ENCODE data around the gene CFAP46. TPM values are rescaled to one million over a fixed set of nuclear protein-coding genes. Genes with fewer than 3 reads are reported as not detected.

Gene CFAP46
- total and polyA plus RNA-seq, 2 experiments from 2014 or later, result 3.1 to 5.4 TPM

GRCh38 chr10:132960071-132960472, 17.7 kb upstream of the CFAP46 start:
- Mint-ChIP-seq H3K27ac (no peak overlapping the region), H3K36me3 (ENCODE audit: low read depth) (no peaks in the 10 kb centered on the region), H3K27me3 (ENCODE audit: insufficient read depth, low read depth, poor library complexity) (peaks cover 12% of the 10 kb centered on the region), H3K4me3 (no peak overlapping the region), H3K4me1 (peaks cover 15% of the 10 kb centered on the region), H3K9me3 (no peaks in the 10 kb centered on the region)
- Histone ChIP-seq H4K20me1 (replicated peaks; ENCODE audit: insufficient read depth) (no peaks in the 10 kb centered on the region), H2AFZ (no peak overlapping the region), H3F3A (replicated peaks; ENCODE audit: low read depth) (no peaks in the 10 kb centered on the region), H3K4me2 (no peak overlapping the region), H3K27ac (ENCODE audit: low read depth) (no peak overlapping the region), H3K4me1 (ENCODE audit: insufficient read depth) (peaks cover 4% of the 10 kb centered on the region; the same call in 1 of the 2 replicates), H3K4me3 (no peak overlapping the region), H3K27me3 (ENCODE audit: insufficient read depth) (no peaks in the 10 kb centered on the region), H3K9me2 (ENCODE audit: insufficient read depth) (no peaks in the 10 kb centered on the region), H3K79me2 (replicated peaks; ENCODE audit: insufficient read depth) (no peaks in the 10 kb centered on the region), H3K36me3 (ENCODE audit: insufficient read depth) (no peaks in the 10 kb centered on the region)
- TF ChIP-seq CTCF (conservative IDR thresholded peaks at IDR 0.05; ENCODE audit: low read depth in 2 of 2) (no peak), JUNB (IDR thresholded peaks at IDR 0.05; ENCODE audit: unreplicated experiment) (no peak), NANOG (IDR thresholded peaks at IDR 0.05; ENCODE audit: borderline replicate concordance) (no peak), ZNF114 (CRISPR knock-in tag; IDR thresholded peaks at IDR 0.05) (no peak), EZH2 (IDR thresholded peaks at IDR 0.05; ENCODE audit: low read depth, unreplicated experiment) (no peak), CREB1 (CRISPR knock-in tag; IDR thresholded peaks at IDR 0.05; ENCODE audit: low read depth) (no peak), ETS1 (IDR thresholded peaks at IDR 0.05) (no peak), ZNF331 (CRISPR knock-in tag; IDR thresholded peaks at IDR 0.05; ENCODE audit: low read depth) (no peak), POLR2AphosphoS5 (IDR thresholded peaks at IDR 0.05; ENCODE audit: low read depth) (no peak)
- DNase-seq (ENCODE audit: low spot score) (no peak), ATAC-seq (no peak)

GRCh38 chr10:132959559-132959961, 17.2 kb upstream of the CFAP46 start:
- Histone ChIP-seq H3K79me2 (replicated peaks; ENCODE audit: insufficient read depth) (no peaks in the 10 kb centered on the region), H3K4me1 (ENCODE audit: insufficient read depth) (peaks cover 4% of the 10 kb centered on the region; the same call in 1 of the 2 replicates), H4K20me1 (replicated peaks; ENCODE audit: insufficient read depth) (no peaks in the 10 kb centered on the region)

More at GRCh38 chr10:132959559-132959961, 17.2 kb upstream of the CFAP46 start:
- no peak for ATAC-seq
- Mint-ChIP-seq H3K9me3 (no peaks in the 10 kb centered on the region), H3K27ac (no peak overlapping the region), H3K36me3 (ENCODE audit: low read depth) (no peaks in the 10 kb centered on the region), H3K4me3 (no peak overlapping the region), H3K27me3 (ENCODE audit: insufficient read depth, low read depth, poor library complexity) (peaks cover 14% of the 10 kb centered on the region), H3K4me1 (peaks cover 15% of the 10 kb centered on the region)
- Histone ChIP-seq H3K4me2 (no peak overlapping the region), H3K36me3 (ENCODE audit: insufficient read depth) (no peaks in the 10 kb centered on the region), H3K4me3 (no peak overlapping the region), H3K9me2 (ENCODE audit: insufficient read depth) (no peaks in the 10 kb centered on the region), H3K27me3 (ENCODE audit: insufficient read depth) (no peaks in the 10 kb centered on the region), H3F3A (replicated peaks; ENCODE audit: low read depth) (no peaks in the 10 kb centered on the region), H2AFZ (no peak overlapping the region), H3K27ac (ENCODE audit: low read depth) (no peak overlapping the region)
- TF ChIP-seq REST (IDR thresholded peaks at IDR 0.05; ENCODE audit: unreplicated experiment), result no peak
- no peak for TF ChIP-seq EZH2 (IDR thresholded peaks at IDR 0.05; ENCODE audit: low read depth, unreplicated experiment)
- no peak for TF ChIP-seq ZNF114 (CRISPR knock-in tag; IDR thresholded peaks at IDR 0.05)
- no peak for DNase-seq (ENCODE audit: low spot score)
